Breast epithelium (tissue), 3 donors: ENCODE data around the gene VEGFA.

Source experiments
- POLR2A ChIP-seq: fragments of 450-650 bp; IDR thresholded peaks from one replicate; pipeline ENCODE4 v1.6.1; 2016; ENCODE audit warnings: antibody characterized with exemption, mild to moderate bottlenecking, moderate library complexity
- POLR2AphosphoS5 ChIP-seq, 3 donors: sonication (generic); formaldehyde crosslinking; IDR thresholded peaks; one replicate each; pipeline ENCODE4 v1.6.1; 2017; ENCODE audit warnings: antibody characterized with exemption in 3 of 3
- TF ChIP-seq, protein P1 (sequence below), 3 donors: fragments of 450-650 bp; IDR thresholded peaks; one replicate each; pipeline ENCODE4 v1.5.1; 2016 to 2017; ENCODE audit warnings: antibody characterized with exemption in 3 of 3, mild to moderate bottlenecking in 3 of 3, moderate library complexity in 3 of 3

DNA sequence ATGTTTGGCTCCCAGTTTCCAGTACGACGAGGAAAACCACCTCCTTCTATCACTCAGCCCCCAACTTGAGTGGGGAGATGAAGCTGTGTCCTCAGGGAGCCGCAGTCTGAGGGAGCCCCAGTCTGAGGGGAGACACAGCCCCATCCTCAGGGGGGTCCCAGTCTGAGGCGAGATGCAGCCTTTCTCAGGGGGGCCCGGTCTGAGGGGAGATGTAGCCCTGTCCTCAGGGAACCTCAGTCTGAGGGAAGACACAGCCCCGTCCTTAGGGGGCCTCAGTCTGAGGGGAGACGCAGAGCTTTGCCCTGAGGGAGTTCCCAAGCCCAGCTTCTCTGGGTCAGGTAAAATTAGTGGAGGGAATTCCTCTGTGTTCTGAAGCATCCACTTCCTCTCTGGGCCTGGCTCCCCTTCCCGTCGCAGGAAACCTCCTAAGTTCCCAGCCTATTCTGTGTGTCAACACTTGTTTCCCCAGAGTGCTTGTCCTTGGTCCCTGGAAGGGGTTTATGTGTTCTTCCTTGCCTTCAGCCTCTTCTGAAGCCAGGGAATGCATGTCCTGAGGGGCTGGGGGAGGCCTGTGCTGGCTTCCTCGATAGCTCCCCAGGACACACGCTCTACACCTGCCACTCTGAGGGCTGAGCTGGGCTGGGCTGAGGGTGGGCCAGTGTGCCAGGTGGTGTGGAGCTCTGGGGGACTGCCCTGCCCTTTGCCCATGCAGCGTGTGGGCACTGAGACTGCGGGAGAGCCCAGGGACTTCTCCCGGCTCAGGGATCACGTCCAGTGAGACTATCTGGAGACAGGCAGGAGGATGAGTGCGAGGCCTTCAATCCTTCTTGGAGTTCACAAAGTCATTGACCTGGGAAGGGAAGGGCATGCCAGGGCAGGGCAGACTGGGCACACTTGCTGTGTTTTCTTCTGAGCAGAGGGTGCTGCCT, 55.4 kb downstream of the VEGFA start:
- TF ChIP-seq, protein P1, sequence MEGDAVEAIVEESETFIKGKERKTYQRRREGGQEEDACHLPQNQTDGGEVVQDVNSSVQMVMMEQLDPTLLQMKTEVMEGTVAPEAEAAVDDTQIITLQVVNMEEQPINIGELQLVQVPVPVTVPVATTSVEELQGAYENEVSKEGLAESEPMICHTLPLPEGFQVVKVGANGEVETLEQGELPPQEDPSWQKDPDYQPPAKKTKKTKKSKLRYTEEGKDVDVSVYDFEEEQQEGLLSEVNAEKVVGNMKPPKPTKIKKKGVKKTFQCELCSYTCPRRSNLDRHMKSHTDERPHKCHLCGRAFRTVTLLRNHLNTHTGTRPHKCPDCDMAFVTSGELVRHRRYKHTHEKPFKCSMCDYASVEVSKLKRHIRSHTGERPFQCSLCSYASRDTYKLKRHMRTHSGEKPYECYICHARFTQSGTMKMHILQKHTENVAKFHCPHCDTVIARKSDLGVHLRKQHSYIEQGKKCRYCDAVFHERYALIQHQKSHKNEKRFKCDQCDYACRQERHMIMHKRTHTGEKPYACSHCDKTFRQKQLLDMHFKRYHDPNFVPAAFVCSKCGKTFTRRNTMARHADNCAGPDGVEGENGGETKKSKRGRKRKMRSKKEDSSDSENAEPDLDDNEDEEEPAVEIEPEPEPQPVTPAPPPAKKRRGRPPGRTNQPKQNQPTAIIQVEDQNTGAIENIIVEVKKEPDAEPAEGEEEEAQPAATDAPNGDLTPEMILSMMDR (IDR thresholded peaks at IDR 0.05): no peak
- TF ChIP-seq POLR2A (no peak), POLR2AphosphoS5 (IDR thresholded peaks at IDR 0.05) (no peak)
